Thoracic aorta (tissue), 2 donors: ENCODE data around the gene SLC6A19. TPM values are rescaled to one million over a fixed set of nuclear protein-coding genes. Genes with fewer than 3 reads are reported as not detected.

Experiments used
- ATAC-seq: fragments of 150-250 bp; one replicate; pipeline ENCODE4 v1.8.0; 2017; ENCODE audit warnings: low read depth; ENCODE audit not compliant: insufficient number of reproducible peaks, low FRiP score
- DNase-seq: peaks from one replicate; pipeline ENCODE4 v3.0.0-alpha.2; 2020; ENCODE audit warnings: low spot score
- H3K27ac ChIP-seq, 2 donors: fragments of 200-600 bp; sonication (generic); 1 replicate in 1 of 2; 2 replicates in 1 of 2; pipeline ENCODE4 v1.5.1; 2016; ENCODE audit warnings: mild to moderate bottlenecking in 2 of 2, moderate library complexity in 2 of 2
- H3K27me3 ChIP-seq: fragments of 200-600 bp; sonication (generic); replicated peaks from 2 replicates; pipeline ENCODE4 v1.6.0; 2016; ENCODE audit warnings: mild to moderate bottlenecking; ENCODE audit not compliant: insufficient read depth
- H3K36me3 ChIP-seq: fragments of 200-600 bp; sonication (generic); one replicate; pipeline ENCODE4 v1.5.1; 2016
- H3K4me1 ChIP-seq, 2 donors: fragments of 200-600 bp; sonication (generic); 1 replicate in 1 of 2; 2 replicates in 1 of 2; pipeline versions ENCODE4 v1.5.1 to v1.6.0; 2016; ENCODE audit warnings: low read depth in 2 of 2, mild to moderate bottlenecking in 1 of 2; ENCODE audit not compliant: control insufficient read depth in 1 of 2
- H3K4me3 ChIP-seq: fragments of 200-600 bp; sonication (generic); 2 replicates; pipeline ENCODE4 v1.5.1; 2016; ENCODE audit warnings: mild to moderate bottlenecking
- H3K9me3 ChIP-seq: fragments of 200-600 bp; sonication (generic); 2 replicates; pipeline ENCODE4 v1.5.1; 2016
- total RNA-seq, 2 donors: library from RNA; depleted of rRNA; stranded (reverse); fragments of >200 nt; gene quantifications; one replicate each; pipeline versions ENCODE4 v1.1.0 to v1.2.3, GENCODE V29; 2016
- TF ChIP-seq, protein P1 (sequence below): fragments of 200-600 bp; sonication (generic); IDR thresholded peaks from one replicate; pipeline ENCODE4 v1.5.1; 2019; ENCODE audit warnings: antibody characterized with exemption

SLC6A19 gene
- total RNA-seq, 2 donors from 2014 or later, result not detected

DNA sequence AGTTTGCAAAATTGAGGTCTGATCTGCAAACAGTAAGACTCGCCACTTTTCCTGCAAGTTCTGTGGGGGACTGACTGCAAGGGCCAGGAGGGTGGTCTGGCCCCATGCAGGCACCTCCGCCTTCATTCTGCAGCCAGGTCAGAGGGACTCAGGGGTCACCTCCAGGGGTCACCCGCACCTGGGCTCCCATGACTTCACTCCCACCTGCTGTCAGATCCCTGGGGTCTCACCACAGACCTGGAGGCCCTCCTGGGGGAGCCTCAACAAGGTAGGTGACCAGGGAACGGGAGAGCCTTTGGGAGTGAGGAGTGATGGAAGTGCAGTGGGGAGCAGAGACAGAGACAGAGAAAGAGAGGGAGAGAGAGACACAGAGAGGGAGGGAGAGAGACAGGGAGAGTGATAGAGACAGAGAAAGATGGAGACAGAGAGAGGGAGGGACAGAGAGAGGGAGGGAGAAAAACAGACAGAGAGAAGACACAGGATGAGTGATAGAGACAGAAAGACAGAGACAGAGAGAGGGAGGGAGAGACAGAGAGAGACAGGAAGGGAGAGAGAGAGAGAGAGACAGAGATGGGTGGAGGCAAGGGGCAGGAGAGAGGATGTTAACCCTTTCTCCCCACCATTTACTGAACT is 41.5 kb upstream of the SLC6A19 start:
- TF ChIP-seq, protein P1, sequence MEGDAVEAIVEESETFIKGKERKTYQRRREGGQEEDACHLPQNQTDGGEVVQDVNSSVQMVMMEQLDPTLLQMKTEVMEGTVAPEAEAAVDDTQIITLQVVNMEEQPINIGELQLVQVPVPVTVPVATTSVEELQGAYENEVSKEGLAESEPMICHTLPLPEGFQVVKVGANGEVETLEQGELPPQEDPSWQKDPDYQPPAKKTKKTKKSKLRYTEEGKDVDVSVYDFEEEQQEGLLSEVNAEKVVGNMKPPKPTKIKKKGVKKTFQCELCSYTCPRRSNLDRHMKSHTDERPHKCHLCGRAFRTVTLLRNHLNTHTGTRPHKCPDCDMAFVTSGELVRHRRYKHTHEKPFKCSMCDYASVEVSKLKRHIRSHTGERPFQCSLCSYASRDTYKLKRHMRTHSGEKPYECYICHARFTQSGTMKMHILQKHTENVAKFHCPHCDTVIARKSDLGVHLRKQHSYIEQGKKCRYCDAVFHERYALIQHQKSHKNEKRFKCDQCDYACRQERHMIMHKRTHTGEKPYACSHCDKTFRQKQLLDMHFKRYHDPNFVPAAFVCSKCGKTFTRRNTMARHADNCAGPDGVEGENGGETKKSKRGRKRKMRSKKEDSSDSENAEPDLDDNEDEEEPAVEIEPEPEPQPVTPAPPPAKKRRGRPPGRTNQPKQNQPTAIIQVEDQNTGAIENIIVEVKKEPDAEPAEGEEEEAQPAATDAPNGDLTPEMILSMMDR, result no peak
- no peaks in the 10 kb centered on the region for H3K36me3 ChIP-seq
- ATAC-seq, result no peak
- H3K9me3 ChIP-seq, result no peaks in the 10 kb centered on the region
- no peaks in the 10 kb centered on the region for H3K27me3 ChIP-seq
- no peak overlapping the region for H3K4me3 ChIP-seq
- no peaks in the 10 kb centered on the region for H3K4me1 ChIP-seq
- H3K27ac ChIP-seq, result no peak overlapping the region
- no peak for DNase-seq

DNA sequence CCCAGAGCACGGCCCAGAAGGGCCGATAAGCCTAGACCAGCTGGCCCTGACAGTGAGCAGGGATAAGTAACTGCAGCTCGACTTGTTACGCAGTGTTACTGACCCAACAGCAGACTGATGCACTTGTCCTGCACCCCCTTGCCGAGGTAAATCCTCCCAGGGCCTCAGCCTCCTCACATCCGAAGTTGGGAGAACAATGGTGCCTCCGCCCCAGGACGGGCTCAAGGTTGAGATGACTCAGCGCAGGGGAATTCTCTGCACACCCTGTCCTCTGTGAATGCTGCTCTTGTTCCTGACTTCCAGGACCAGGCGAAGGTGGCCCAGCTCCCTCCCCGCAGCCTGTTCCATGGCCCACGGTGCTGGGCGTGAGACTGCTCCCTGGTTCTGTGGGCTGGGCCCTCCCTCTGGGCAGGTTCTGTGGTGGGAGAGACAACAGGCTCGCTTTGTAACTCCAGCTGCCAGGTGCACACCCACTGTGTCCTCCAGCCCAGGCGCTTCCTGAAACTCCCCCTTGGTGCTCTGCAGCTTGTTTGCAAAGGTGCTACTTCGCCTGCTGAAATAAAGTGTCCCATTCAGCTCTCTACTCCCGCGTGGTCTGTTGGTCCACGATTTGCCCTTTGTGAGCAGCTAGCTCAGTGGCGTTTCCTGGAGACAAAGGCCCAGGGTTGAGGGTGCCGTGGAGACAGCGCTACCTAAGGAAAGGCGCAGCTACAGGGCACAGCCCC is 40.1 kb upstream of the SLC6A19 start:
- TF ChIP-seq, protein P1, result no peak
- no peak for ATAC-seq
- no peak for DNase-seq
- Histone ChIP-seq H3K4me3 (no peak overlapping the region), H3K36me3 (no peaks in the 10 kb centered on the region), H3K4me1 (no peaks in the 10 kb centered on the region), H3K27ac (no peak overlapping the region), H3K9me3 (no peaks in the 10 kb centered on the region), H3K27me3 (no peaks in the 10 kb centered on the region)

DNA sequence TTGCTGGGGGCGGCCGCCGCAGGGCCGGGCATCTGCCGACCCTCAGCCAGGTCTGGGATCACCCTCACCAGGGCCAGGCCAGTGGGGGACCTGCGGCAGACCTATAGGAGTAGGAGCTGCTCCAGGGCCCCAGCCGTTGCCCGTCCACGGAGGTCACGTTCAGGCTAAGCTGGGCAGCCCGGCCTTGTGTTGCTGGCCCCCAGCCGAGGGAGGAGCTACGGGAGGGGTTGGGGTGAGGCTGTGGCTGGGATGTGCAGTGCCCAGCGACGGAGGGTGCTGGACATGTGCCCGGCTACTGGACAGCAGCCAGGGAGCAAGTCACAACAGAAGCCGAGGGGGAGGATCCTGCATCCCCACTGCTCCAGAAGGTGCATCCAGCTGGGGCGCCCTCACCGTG is 39.6 kb upstream of the SLC6A19 start:
- no peaks in the 10 kb centered on the region for H3K36me3 ChIP-seq
- H3K4me3 ChIP-seq, result no peak overlapping the region
- no peaks in the 10 kb centered on the region for H3K9me3 ChIP-seq
- H3K27me3 ChIP-seq, result no peaks in the 10 kb centered on the region
- ATAC-seq (no peak), DNase-seq (no peak)
- TF ChIP-seq, protein P1, result no peak
- no peak overlapping the region for H3K27ac ChIP-seq
- H3K4me1 ChIP-seq, result no peaks in the 10 kb centered on the region

DNA sequence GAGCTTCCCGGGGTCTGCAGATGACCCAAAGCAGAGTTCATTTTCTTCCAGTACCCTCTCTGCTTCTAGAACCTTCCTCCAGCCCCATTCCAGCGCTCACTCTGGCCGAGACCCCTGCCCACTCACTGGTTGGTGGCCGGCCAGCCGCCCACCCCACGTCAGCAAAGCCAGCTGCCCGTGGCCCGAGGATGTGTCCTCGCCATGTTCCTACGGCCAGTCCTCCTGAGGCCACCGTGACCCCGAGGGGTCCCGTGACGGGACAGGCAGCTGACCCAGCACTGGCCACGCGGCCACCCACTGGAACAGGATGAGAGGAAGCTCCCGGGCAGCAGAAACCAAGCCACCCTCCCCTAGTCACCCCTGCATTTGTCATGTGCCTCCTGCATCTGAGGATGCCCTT is 39.1 kb upstream of the SLC6A19 start:
- Histone ChIP-seq H3K4me1 (no peaks in the 10 kb centered on the region), H3K9me3 (no peaks in the 10 kb centered on the region), H3K4me3 (no peak overlapping the region), H3K27ac (no peak overlapping the region), H3K27me3 (no peaks in the 10 kb centered on the region), H3K36me3 (no peaks in the 10 kb centered on the region)
- TF ChIP-seq, protein P1, result no peak
- ATAC-seq (no peak), DNase-seq (no peak)

DNA sequence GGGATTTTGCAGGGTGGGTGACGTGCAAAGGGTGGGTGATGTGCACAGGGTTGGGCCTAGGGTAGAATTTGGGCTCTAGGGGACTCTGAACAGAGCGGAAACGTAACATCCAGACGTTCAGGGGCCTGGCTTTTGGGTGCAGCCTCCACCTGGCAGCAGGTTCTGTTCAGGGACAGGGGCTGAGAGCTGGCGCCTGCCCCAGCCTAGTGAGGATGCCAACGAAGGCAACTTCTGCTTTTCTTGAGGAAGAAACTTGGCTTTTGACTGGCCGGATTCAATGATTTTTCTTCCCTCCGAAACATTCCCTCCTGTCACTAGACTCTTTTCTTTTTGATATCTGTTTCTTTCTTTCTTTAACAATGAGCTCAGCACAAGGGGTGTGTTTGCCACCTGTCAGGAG is 38.6 kb upstream of the SLC6A19 start:
- Histone ChIP-seq H3K36me3 (no peaks in the 10 kb centered on the region), H3K4me1 (no peaks in the 10 kb centered on the region), H3K27me3 (no peaks in the 10 kb centered on the region), H3K27ac (no peak overlapping the region), H3K4me3 (no peak overlapping the region), H3K9me3 (no peaks in the 10 kb centered on the region)
- TF ChIP-seq, protein P1, result no peak
- no peak for DNase-seq
- no peak for ATAC-seq
